ENCODE results near the gene TEDC1. TPM values are rescaled to one million over a fixed set of nuclear protein-coding genes. Genes with fewer than 3 reads are reported as not detected.

Gene TEDC1
- total and polyA plus RNA-seq, 2 experiments from 2014 or later: 6.4 to 9.8 TPM

- Histone ChIP-seq H3K27me3 (replicated peaks; ENCODE audit: insufficient read depth) (peaks cover 17% of the 10 kb centered on the region), H3K4me3 (no peak overlapping the region), H3K27ac (no peak overlapping the region), H3K36me3 (ENCODE audit: low read depth) (no peaks in the 10 kb centered on the region), H4K20me1 (ENCODE audit: insufficient read depth) (no peaks in the 10 kb centered on the region), H3K9ac (peak overlapping the region; percentile 67; the same call in 1 of the 2 replicates), H3K4me2 (ENCODE audit: unreplicated experiment) (no peak overlapping the region), H3F3A (ENCODE audit: insufficient read depth) (no peaks in the 10 kb centered on the region), H3K79me2 (ENCODE audit: insufficient read depth) (no peaks in the 10 kb centered on the region), H2AFZ (no peak overlapping the region), H3K9me3 (ENCODE audit: low read depth) (no peaks in the 10 kb centered on the region), H3K9me2 (ENCODE audit: insufficient read depth) (no peaks in the 10 kb centered on the region), H3K4me1 (ENCODE audit: insufficient read depth) (peaks cover 18% of the 10 kb centered on the region)
- WGBS, 2 experiments (ENCODE audit: low coverage in 1 of 2, low lambda C conversion rate in 2 of 2, missing lambda C conversion rate in 2 of 2): 52 to 53% methylated on average over 13 to 18 of the region's 18 CpGs
- TF ChIP-seq EZH2phosphoT487 (IDR thresholded peaks at IDR 0.05; ENCODE audit: insufficient read depth, low read depth) (no peak), EZH2 (IDR thresholded peaks at IDR 0.05; ENCODE audit: insufficient read depth, poor library complexity, severe bottlenecking) (no peak)
- in situ Hi-C loops (cut with MboI): no loop called here
- no peak for DNase-seq
Measured at GRCh38 chr14:105483300-105484068, 7.6 kb upstream of the TEDC1 start.

- Histone ChIP-seq H3K9me3 (ENCODE audit: low read depth) (no peaks in the 10 kb centered on the region), H4K20me1 (ENCODE audit: insufficient read depth) (no peaks in the 10 kb centered on the region), H3K36me3 (ENCODE audit: low read depth) (no peaks in the 10 kb centered on the region), H3K4me3 (no peak overlapping the region), H3K4me2 (ENCODE audit: unreplicated experiment) (no peak overlapping the region), H3K9me2 (ENCODE audit: insufficient read depth) (no peaks in the 10 kb centered on the region), H3K9ac (peak overlapping the region; percentile 67), H3K27ac (no peak overlapping the region), H3F3A (ENCODE audit: insufficient read depth) (no peaks in the 10 kb centered on the region), H3K27me3 (replicated peaks; ENCODE audit: insufficient read depth) (peaks cover 17% of the 10 kb centered on the region), H3K4me1 (ENCODE audit: insufficient read depth) (peaks cover 20% of the 10 kb centered on the region), H2AFZ (no peak overlapping the region), H3K79me2 (ENCODE audit: insufficient read depth) (no peaks in the 10 kb centered on the region)
- no peak for TF ChIP-seq EZH2phosphoT487 (IDR thresholded peaks at IDR 0.05; ENCODE audit: insufficient read depth, low read depth)
- no peak for TF ChIP-seq EZH2 (IDR thresholded peaks at IDR 0.05; ENCODE audit: insufficient read depth, poor library complexity, severe bottlenecking)
- DNase-seq: peak; percentile 86
- in situ Hi-C loops (cut with MboI): no loop called here
- 29% methylated on average over 19 to 20 of the region's 20 CpGs for WGBS, 2 experiments (ENCODE audit: low coverage in 1 of 2, low lambda C conversion rate in 2 of 2, missing lambda C conversion rate in 2 of 2)
Measured at GRCh38 chr14:105484069-105484996, 6.7 kb upstream of the TEDC1 start.

DNA sequence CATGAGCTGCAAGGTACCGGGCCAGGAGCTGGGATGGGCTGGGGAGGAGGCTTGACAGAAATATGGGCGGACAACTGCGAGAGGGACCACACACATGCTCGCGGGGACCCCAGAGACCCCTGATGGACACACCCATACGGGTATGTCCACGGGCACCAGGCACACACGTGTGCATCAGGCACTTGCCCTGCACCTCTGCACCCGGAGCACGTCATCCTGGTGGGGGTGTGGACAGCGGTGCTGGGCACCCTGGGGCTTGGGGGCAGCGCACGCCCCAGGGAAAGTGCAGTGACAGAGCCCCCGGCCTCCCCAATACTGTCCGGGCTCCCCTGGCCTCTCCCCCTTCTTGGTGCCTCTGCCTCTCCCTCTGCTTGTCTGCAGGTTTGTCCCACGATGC lies 6.1 kb upstream of the TEDC1 start:
- Histone ChIP-seq H3K27me3 (replicated peaks; ENCODE audit: insufficient read depth) (peaks cover 17% of the 10 kb centered on the region), H3K4me3 (no peak overlapping the region), H3K9ac (no peak overlapping the region), H3K79me2 (ENCODE audit: insufficient read depth) (no peaks in the 10 kb centered on the region), H3F3A (ENCODE audit: insufficient read depth) (no peaks in the 10 kb centered on the region), H3K27ac (no peak overlapping the region), H3K9me2 (ENCODE audit: insufficient read depth) (no peaks in the 10 kb centered on the region), H3K9me3 (ENCODE audit: low read depth) (no peaks in the 10 kb centered on the region), H2AFZ (no peak overlapping the region), H3K36me3 (ENCODE audit: low read depth) (no peaks in the 10 kb centered on the region), H3K4me2 (ENCODE audit: unreplicated experiment) (no peak overlapping the region), H3K4me1 (ENCODE audit: insufficient read depth) (peaks cover 22% of the 10 kb centered on the region), H4K20me1 (ENCODE audit: insufficient read depth) (no peaks in the 10 kb centered on the region)
- no peak for TF ChIP-seq EZH2phosphoT487 (IDR thresholded peaks at IDR 0.05; ENCODE audit: insufficient read depth, low read depth)
- TF ChIP-seq EZH2 (IDR thresholded peaks at IDR 0.05; ENCODE audit: insufficient read depth, poor library complexity, severe bottlenecking): no peak
- 73 to 79% methylated on average over 14 to 15 of the region's 16 CpGs for WGBS, 2 experiments (ENCODE audit: low coverage in 1 of 2, low lambda C conversion rate in 2 of 2, missing lambda C conversion rate in 2 of 2)
- in situ Hi-C loops (cut with MboI): no loop called here
- DNase-seq: no peak

DNA sequence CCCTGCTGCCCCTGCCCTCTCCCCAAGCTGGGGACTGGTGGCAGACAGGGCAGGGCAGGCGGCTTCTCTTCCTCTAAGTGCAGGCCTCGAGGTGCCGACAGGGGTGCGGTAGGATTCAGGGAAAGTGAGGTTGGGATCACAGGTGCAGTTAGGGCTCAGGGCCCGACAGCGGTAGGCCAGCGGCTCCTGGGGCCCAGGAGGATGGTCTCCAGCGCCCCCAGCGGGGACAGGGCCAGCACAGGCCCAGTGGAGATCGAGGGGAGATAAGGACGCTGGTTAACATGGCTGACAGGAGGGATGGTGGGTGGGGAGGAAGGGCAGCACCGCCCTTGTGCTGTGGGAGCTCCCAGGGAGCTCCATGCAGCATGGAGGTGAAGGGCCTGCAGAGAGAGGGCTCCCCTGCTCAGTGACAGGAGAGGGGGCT lies 5.3 kb upstream of the TEDC1 start:
- Histone ChIP-seq H3K27me3 (replicated peaks; ENCODE audit: insufficient read depth) (peaks cover 17% of the 10 kb centered on the region), H3K4me2 (ENCODE audit: unreplicated experiment) (no peak overlapping the region), H3K4me1 (ENCODE audit: insufficient read depth) (peaks cover 22% of the 10 kb centered on the region), H3F3A (ENCODE audit: insufficient read depth) (no peaks in the 10 kb centered on the region), H3K9me2 (ENCODE audit: insufficient read depth) (no peaks in the 10 kb centered on the region), H4K20me1 (ENCODE audit: insufficient read depth) (no peaks in the 10 kb centered on the region), H3K4me3 (no peak overlapping the region), H3K79me2 (ENCODE audit: insufficient read depth) (no peaks in the 10 kb centered on the region), H3K27ac (no peak overlapping the region), H2AFZ (no peak overlapping the region), H3K9me3 (ENCODE audit: low read depth) (no peaks in the 10 kb centered on the region), H3K36me3 (ENCODE audit: low read depth) (no peaks in the 10 kb centered on the region), H3K9ac (no peak overlapping the region)
- WGBS, 2 experiments (ENCODE audit: low coverage in 1 of 2, low lambda C conversion rate in 2 of 2, missing lambda C conversion rate in 2 of 2): 67 to 71% methylated on average over 12 of the region's 12 CpGs
- in situ Hi-C loops (cut with MboI): no loop called here
- no peak for DNase-seq
- no peak for TF ChIP-seq EZH2 (IDR thresholded peaks at IDR 0.05; ENCODE audit: insufficient read depth, poor library complexity, severe bottlenecking)
- TF ChIP-seq EZH2phosphoT487 (IDR thresholded peaks at IDR 0.05; ENCODE audit: insufficient read depth, low read depth): no peak
